ENCODE measurements around the gene HTRA3. TPM values are rescaled to one million over a fixed set of nuclear protein-coding genes. Genes with fewer than 3 reads are reported as not detected.

Gene HTRA3
- total and polyA plus RNA-seq, 2 of the 4 experiments (the other 2 are of a cell fraction) = 1.3 to 9.5 TPM

- no peak overlapping the region for H3K9ac ChIP-seq (ENCODE audit: low read depth, low read length)
- no peak overlapping the region for H2AK5ac ChIP-seq (ENCODE audit: low read depth, low read length)
- CTCF ChIA-PET = interaction anchor here (1.2 kb wide), 1 partner anchor 25 kb away, joined by 3 read pairs; no protein-coding TSS in a partner anchor
- no peaks in the 10 kb centered on the region for H3K9me1 ChIP-seq (ENCODE audit: insufficient read depth, low read length)
- H3K23ac ChIP-seq (ENCODE audit: low read depth, low read length) = no peak overlapping the region
- H3K4ac ChIP-seq (ENCODE audit: low read depth, low read length) = no peak overlapping the region
- no peak overlapping the region for H3K14ac ChIP-seq (replicated peaks; ENCODE audit: low read depth, low read length)
- H2AFZ ChIP-seq (replicated peaks; ENCODE audit: low read length, poor library complexity) = no peak overlapping the region
- ATAC-seq (ENCODE audit: low read depth) = no peak
- no peaks in the 10 kb centered on the region; the same call in 1 of the 2 replicates for H3K27me3 ChIP-seq (ENCODE audit: control insufficient read depth, insufficient read depth, low read length)
- no peak overlapping the region for H3K18ac ChIP-seq (ENCODE audit: low read depth, low read length)
- intact Hi-C loops (cut with micrococcal nuclease) = no loop called here
- no peak overlapping the region for H3K27ac ChIP-seq (ENCODE audit: insufficient read depth, low read length)
- no peaks in the 10 kb centered on the region for H3K79me1 ChIP-seq (ENCODE audit: low read depth in 1 of 2, low read length in 2 of 2)
- H3K56ac ChIP-seq (ENCODE audit: extremely low read depth, insufficient read depth, low read length) = no peak overlapping the region
- no peaks in the 10 kb centered on the region for H4K20me1 ChIP-seq (ENCODE audit: insufficient read depth, low read length)
- H4K5ac ChIP-seq (ENCODE audit: low read depth, low read length) = no peak overlapping the region
- POLR2A ChIA-PET (ENCODE audit: unreplicated experiment) = no interaction called here
- no TSS peak for BruUV-seq (replicated peaks)
- H2BK5ac ChIP-seq (ENCODE audit: low read depth, low read length, poor library complexity, severe bottlenecking) = no peak overlapping the region
- no peak overlapping the region for H2BK15ac ChIP-seq (ENCODE audit: low read depth, low read length)
- in situ Hi-C loops (cut with MboI; ENCODE audit: low sequenced_read_pairs) = no loop called here
- DNase-seq = no peak
- 94% methylated on average over 5 of the region's 19 CpGs; no CpG with 5 or more reads in 1 of the 2 experiments for WGBS, 2 experiments (ENCODE audit: extremely low coverage in 2 of 2, insufficient read length in 1 of 2)
- no peaks in the 10 kb centered on the region for H3K4me1 ChIP-seq (ENCODE audit: control insufficient read depth, insufficient read depth, low read length)
- TF ChIP-seq CHD1 (IDR thresholded peaks at IDR 0.05; ENCODE audit: low read depth, low read length) = no peak
- no peak for TF ChIP-seq USF2 (IDR thresholded peaks at IDR 0.05; ENCODE audit: low read depth, low read length)
- TF ChIP-seq MXI1 (IDR thresholded peaks at IDR 0.05; ENCODE audit: borderline replicate concordance, low read depth, low read length) = no peak
- no peak for TF ChIP-seq RCOR1 (IDR thresholded peaks at IDR 0.05; ENCODE audit: insufficient replicate concordance, low read length)
- no peak for TF ChIP-seq POLR2A (IDR thresholded peaks at IDR 0.05; ENCODE audit: low read depth, low read length)
- no peak for TF ChIP-seq BHLHE40 (IDR thresholded peaks at IDR 0.05; ENCODE audit: low read depth, low read length)
- no peak for TF ChIP-seq CEBPB (IDR thresholded peaks at IDR 0.05; ENCODE audit: low read depth, low read length)
- no peak for TF ChIP-seq RAD21 (IDR thresholded peaks at IDR 0.05; ENCODE audit: low read length)
- no peak for TF ChIP-seq NFE2L2 (IDR thresholded peaks at IDR 0.05; ENCODE audit: low read depth, low read length)
- TF ChIP-seq CTCF (conservative IDR thresholded peaks at IDR 0.05; ENCODE audit: low read depth, low read length) = no peak
- H4K91ac ChIP-seq (ENCODE audit: insufficient read depth, low read depth, low read length) = no peak overlapping the region
- no peaks in the 10 kb centered on the region; the same call in 1 of the 2 replicates for H3K36me3 ChIP-seq (ENCODE audit: control insufficient read depth, insufficient read depth, low read length)
- no peak overlapping the region for H4K8ac ChIP-seq (ENCODE audit: low read depth in 2 of 2, low read length in 2 of 2)
- dilution Hi-C loops (cut with HindIII; ENCODE audit: low sequenced_read_pairs, unreplicated experiment) = no loop called here
- H3K4me3 ChIP-seq (ENCODE audit: insufficient read depth, low read depth, low read length) = no peak overlapping the region
- no peak overlapping the region for H2BK120ac ChIP-seq (ENCODE audit: low read depth, low read length)
- no peak overlapping the region for H3K4me2 ChIP-seq (ENCODE audit: low read depth, low read length)
- H2AK9ac ChIP-seq (replicated peaks; ENCODE audit: low read depth, low read length, poor library complexity) = no peak overlapping the region
- H2BK20ac ChIP-seq (ENCODE audit: low read depth, low read length) = no peak overlapping the region
- H3K9me3 ChIP-seq (ENCODE audit: control insufficient read depth, insufficient read depth, low read length) = no peaks in the 10 kb centered on the region
Measured at GRCh38 chr4:8291701-8292477, 22.3 kb downstream of the HTRA3 start.

Measured in IMR-90 (cell line).